Measurements from ENCODE around the gene GALNS. TPM values are rescaled to one million over a fixed set of nuclear protein-coding genes. Genes with fewer than 3 reads are reported as not detected.

Gene GALNS
- total and polyA plus RNA-seq, 2 of the 4 experiments (the other 2 are of a cell fraction), result 7.2 to 32.5 TPM

DNA sequence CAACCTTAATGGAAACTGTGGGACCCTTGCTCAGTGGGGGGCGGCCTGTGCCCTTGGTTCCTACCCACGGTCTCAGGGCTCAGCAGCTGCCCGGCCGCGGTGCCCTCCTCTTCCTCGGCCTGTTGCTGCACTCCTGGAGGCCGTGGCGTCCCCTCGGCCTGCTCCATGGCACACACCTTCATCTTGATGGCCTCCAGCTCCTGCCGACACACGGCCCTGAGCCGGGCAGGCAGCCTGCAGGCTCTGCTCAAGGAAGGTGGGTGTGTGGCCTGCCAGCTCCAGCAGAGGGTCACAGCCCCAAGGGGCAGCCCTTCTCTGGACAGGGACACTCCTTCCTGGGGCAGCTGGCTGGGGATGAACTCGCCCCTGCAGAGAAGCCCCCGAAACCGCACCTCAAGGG lies 9.0 kb upstream of the GALNS start:
- no peak overlapping the region for H3K4me3 ChIP-seq (ENCODE audit: insufficient read depth, low read depth, low read length)
- H2BK20ac ChIP-seq (ENCODE audit: low read depth, low read length), result no peak overlapping the region
- in situ Hi-C loops (cut with MboI; ENCODE audit: low sequenced_read_pairs), result no loop called here
- H3K9ac ChIP-seq (ENCODE audit: low read depth, low read length), result no peak overlapping the region
- H3K4me1 ChIP-seq (ENCODE audit: control insufficient read depth, insufficient read depth, low read length), result no peaks in the 10 kb centered on the region
- no peaks in the 10 kb centered on the region for H3K79me1 ChIP-seq (ENCODE audit: low read depth in 1 of 2, low read length in 2 of 2)
- POLR2A ChIA-PET (ENCODE audit: unreplicated experiment), result no interaction called here
- H2AK5ac ChIP-seq (ENCODE audit: low read depth, low read length), result no peak overlapping the region
- H3K18ac ChIP-seq (ENCODE audit: low read depth, low read length), result no peak overlapping the region
- no peak overlapping the region for H3K4ac ChIP-seq (ENCODE audit: low read depth, low read length)
- no peaks in the 10 kb centered on the region for H3K9me1 ChIP-seq (ENCODE audit: insufficient read depth, low read length)
- H2AK9ac ChIP-seq (replicated peaks; ENCODE audit: low read depth, low read length, poor library complexity), result no peak overlapping the region
- H2AFZ ChIP-seq (replicated peaks; ENCODE audit: low read length, poor library complexity), result no peak overlapping the region
- H4K91ac ChIP-seq (ENCODE audit: insufficient read depth, low read depth, low read length), result no peak overlapping the region
- H3K14ac ChIP-seq (replicated peaks; ENCODE audit: low read depth, low read length), result no peak overlapping the region
- TF ChIP-seq, protein P1, sequence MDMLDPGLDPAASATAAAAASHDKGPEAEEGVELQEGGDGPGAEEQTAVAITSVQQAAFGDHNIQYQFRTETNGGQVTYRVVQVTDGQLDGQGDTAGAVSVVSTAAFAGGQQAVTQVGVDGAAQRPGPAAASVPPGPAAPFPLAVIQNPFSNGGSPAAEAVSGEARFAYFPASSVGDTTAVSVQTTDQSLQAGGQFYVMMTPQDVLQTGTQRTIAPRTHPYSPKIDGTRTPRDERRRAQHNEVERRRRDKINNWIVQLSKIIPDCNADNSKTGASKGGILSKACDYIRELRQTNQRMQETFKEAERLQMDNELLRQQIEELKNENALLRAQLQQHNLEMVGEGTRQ (IDR thresholded peaks at IDR 0.05; ENCODE audit: low read depth, low read length), result no peak
- no peak for TF ChIP-seq FOS (IDR thresholded peaks at IDR 0.05; ENCODE audit: low read depth, low read length)
- TF ChIP-seq MAFK (IDR thresholded peaks at IDR 0.05; ENCODE audit: low read depth, low read length), result no peak
- no peak for TF ChIP-seq RAD21 (IDR thresholded peaks at IDR 0.05; ENCODE audit: low read length)
- no peak for TF ChIP-seq CEBPB (IDR thresholded peaks at IDR 0.05; ENCODE audit: low read depth, low read length)
- TF ChIP-seq RCOR1 (IDR thresholded peaks at IDR 0.05; ENCODE audit: insufficient replicate concordance, low read length), result no peak
- TF ChIP-seq NFE2L2 (IDR thresholded peaks at IDR 0.05; ENCODE audit: low read depth, low read length), result no peak
- no peak for TF ChIP-seq CTCF (conservative IDR thresholded peaks at IDR 0.05; ENCODE audit: low read depth, low read length)
- TF ChIP-seq BHLHE40 (IDR thresholded peaks at IDR 0.05; ENCODE audit: low read depth, low read length), result no peak
- TF ChIP-seq MAZ (IDR thresholded peaks at IDR 0.05; ENCODE audit: borderline replicate concordance, low read depth, low read length), result no peak
- TF ChIP-seq SMC3 (IDR thresholded peaks at IDR 0.05; ENCODE audit: low read depth, low read length), result no peak
- TF ChIP-seq, protein P2, sequence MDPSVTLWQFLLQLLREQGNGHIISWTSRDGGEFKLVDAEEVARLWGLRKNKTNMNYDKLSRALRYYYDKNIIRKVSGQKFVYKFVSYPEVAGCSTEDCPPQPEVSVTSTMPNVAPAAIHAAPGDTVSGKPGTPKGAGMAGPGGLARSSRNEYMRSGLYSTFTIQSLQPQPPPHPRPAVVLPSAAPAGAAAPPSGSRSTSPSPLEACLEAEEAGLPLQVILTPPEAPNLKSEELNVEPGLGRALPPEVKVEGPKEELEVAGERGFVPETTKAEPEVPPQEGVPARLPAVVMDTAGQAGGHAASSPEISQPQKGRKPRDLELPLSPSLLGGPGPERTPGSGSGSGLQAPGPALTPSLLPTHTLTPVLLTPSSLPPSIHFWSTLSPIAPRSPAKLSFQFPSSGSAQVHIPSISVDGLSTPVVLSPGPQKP (IDR thresholded peaks at IDR 0.05; ENCODE audit: borderline replicate concordance, low read depth, low read length), result no peak
- DNase-seq (no peak), ATAC-seq (ENCODE audit: low read depth) (no peak)
- CTCF ChIA-PET, result no interaction called here
- H2BK120ac ChIP-seq (ENCODE audit: low read depth, low read length), result no peak overlapping the region
- 88% methylated on average over 5 of the region's 15 CpGs; no CpG with 5 or more reads in 1 of the 2 experiments for WGBS, 2 experiments (ENCODE audit: extremely low coverage in 2 of 2, insufficient read length in 1 of 2)
- no peak overlapping the region for H3K27ac ChIP-seq (ENCODE audit: insufficient read depth, low read length)
- H3K4me2 ChIP-seq (ENCODE audit: low read depth, low read length), result no peak overlapping the region
- dilution Hi-C loops (cut with HindIII; ENCODE audit: low sequenced_read_pairs, unreplicated experiment), result no loop called here
- H3K27me3 ChIP-seq (ENCODE audit: control insufficient read depth, insufficient read depth, low read length), result peaks cover 18% of the 10 kb centered on the region
- no peak overlapping the region for H2BK5ac ChIP-seq (ENCODE audit: low read depth, low read length, poor library complexity, severe bottlenecking)
- no peak overlapping the region for H3K56ac ChIP-seq (ENCODE audit: extremely low read depth, insufficient read depth, low read length)
- BruUV-seq (replicated peaks), result no TSS peak
- H4K20me1 ChIP-seq (ENCODE audit: insufficient read depth, low read length), result no peaks in the 10 kb centered on the region
- no peak overlapping the region for H3K23ac ChIP-seq (ENCODE audit: low read depth, low read length)
- no peak overlapping the region for H2BK15ac ChIP-seq (ENCODE audit: low read depth, low read length)
- intact Hi-C loops (cut with micrococcal nuclease), result no loop called here
- H3K36me3 ChIP-seq (ENCODE audit: control insufficient read depth, insufficient read depth, low read length), result peaks cover 10% of the 10 kb centered on the region; the same call in 1 of the 2 replicates
- no peak overlapping the region for H4K8ac ChIP-seq (ENCODE audit: low read depth in 2 of 2, low read length in 2 of 2)
- H3K9me3 ChIP-seq (ENCODE audit: control insufficient read depth, insufficient read depth, low read length), result no peaks in the 10 kb centered on the region
- no peak overlapping the region for H4K5ac ChIP-seq (ENCODE audit: low read depth, low read length)

Data from IMR-90 (cell line).